GM18505 (cell line): ENCODE measurements around the gene KCNQ1.

Experiments used
- ATAC-seq: cut with Tn5 transposase; IDR thresholded peaks from one replicate; pipeline ENCODE4 v1.9.1; 2021; ENCODE audit not compliant: unreplicated experiment
- POLR2A ChIP-seq: IDR thresholded peaks from 4 replicates; pipeline ENCODE4 v1.6.1; 2011; ENCODE audit warnings: borderline replicate concordance; ENCODE audit not compliant: insufficient read depth, insufficient read length; ENCODE audit errors: extremely low read depth

The KCNQ1 gene

DNA sequence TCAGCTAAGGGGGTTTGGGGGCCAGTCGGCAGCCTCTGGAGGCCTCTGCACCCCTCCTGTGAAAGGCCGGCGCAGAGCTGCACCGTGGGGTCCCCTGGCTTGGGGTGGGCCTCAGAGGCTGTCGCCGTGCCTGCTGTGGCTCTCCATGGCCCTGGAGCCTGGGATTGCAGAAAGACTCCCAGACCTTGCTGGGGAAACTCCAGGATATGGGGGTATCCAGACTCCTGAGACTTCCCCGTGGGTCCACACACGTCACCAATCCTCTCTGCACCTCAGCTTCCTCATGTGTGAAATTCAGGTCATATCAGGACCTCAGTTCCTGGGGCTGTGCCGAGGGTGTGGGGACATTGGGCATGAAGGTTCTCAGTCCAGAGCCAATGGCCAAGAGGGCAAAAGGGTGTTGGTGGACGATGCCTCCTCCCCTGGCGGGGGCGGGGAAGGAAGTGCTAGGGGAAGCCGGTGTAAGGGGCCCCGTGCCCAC lies 97.1 kb downstream of the KCNQ1 start:
- TF ChIP-seq POLR2A: no peak
- no peak for ATAC-seq

DNA sequence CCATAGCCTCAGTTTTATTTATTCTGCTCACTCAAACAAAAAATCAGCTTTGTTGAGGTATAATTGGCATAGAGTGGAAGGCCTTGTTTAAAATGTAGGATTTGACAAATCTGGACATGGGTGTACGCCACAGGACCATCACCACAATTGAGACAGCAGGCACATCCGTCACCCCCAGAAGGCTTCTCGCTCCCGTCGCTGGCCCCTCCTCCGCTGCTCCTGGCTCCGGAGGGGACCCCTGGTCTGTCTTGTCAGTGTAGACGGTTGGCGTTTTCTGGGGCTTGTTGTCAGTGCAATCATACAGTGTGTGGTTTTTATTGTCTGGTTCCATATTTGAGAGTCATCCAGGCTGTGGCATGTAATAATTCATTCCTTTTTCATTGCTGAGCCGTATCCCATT lies 97.6 kb downstream of the KCNQ1 start:
- TF ChIP-seq POLR2A: no peak
- no peak for ATAC-seq

DNA sequence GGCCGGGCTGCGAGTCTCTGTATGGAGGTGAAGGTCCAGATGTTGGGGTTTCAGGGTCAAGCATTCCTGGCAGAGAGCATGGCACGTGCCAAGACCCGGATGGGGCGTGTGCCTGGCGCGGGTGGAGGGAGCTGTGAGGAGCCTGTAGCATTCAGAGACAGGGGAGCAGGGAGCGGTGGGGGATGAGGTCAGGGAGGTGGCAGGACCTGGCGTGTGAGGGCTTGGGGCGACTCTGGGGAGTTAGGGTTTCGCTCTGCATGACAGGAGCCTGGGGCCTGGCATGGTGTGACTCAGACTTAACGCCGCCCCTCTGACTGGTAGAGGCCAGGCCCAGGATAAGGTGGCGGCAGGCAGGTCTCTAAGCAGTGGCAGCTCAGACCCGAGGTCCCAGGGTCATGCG lies 103.0 kb downstream of the KCNQ1 start:
- TF ChIP-seq POLR2A: no peak
- no peak for ATAC-seq

DNA sequence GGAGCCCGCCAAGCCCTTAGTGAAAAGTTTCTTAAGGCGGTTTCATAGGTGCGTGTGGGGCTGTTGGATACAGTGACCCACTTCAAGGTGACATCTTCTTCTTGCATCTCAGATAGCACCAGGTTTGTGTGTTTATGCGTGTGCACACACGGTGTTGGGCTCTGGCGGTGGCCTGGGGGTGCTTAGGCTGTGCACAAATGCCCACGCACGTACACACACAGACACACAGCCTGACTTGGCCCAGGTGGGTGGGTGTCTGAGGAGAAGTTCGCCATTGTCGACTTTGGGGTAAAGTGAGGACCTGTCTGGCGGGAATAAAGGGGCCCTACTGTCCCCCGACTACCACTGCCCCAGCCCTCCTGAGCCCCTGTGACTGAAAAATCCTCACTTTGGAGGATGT lies 103.8 kb downstream of the KCNQ1 start:
- no peak for TF ChIP-seq POLR2A

DNA sequence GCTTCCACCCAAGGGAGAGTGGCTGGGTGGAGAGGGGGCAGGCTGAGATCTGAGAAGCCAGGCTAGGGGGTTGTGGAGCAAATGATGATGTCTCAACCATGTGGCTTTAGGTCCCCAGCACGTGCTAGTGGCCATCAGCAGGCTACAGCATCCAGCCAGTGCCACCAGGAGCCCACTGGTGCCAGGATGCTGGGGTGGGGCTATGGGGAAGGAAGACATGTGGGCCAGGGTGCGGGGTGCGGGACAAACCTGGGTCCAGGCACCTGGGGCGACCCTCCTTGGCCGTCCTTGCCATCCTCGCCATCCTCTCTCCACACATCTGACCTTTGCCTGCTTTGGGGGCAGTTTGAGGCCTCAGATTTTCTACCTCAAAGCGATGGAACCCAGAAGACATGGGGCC lies 104.3 kb downstream of the KCNQ1 start:
- no peak for ATAC-seq
- TF ChIP-seq POLR2A: no peak

More for the DNA sequence above, 103.8 kb downstream of the KCNQ1 start:
- no peak for ATAC-seq

DNA sequence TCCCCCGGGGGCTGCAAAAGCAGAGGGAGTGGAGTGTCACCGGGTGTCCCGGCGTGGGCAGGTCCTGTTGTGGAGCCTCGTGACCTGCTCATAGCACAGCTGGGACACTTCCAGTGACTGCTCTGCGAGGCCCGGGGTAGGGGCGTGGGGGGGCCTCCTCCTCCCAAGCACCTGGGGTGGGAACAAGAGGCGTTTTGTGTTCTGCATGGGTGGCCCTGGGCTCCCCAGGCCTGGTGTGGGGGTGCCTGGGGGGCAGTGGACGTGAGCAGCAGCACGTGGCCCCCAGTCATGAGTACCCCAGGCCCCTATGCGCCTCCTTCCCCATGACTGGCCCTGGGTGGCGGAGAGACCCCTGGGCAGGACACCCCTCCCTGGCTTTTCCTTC lies 104.7 kb downstream of the KCNQ1 start:
- no peak for TF ChIP-seq POLR2A
- no peak for ATAC-seq

DNA sequence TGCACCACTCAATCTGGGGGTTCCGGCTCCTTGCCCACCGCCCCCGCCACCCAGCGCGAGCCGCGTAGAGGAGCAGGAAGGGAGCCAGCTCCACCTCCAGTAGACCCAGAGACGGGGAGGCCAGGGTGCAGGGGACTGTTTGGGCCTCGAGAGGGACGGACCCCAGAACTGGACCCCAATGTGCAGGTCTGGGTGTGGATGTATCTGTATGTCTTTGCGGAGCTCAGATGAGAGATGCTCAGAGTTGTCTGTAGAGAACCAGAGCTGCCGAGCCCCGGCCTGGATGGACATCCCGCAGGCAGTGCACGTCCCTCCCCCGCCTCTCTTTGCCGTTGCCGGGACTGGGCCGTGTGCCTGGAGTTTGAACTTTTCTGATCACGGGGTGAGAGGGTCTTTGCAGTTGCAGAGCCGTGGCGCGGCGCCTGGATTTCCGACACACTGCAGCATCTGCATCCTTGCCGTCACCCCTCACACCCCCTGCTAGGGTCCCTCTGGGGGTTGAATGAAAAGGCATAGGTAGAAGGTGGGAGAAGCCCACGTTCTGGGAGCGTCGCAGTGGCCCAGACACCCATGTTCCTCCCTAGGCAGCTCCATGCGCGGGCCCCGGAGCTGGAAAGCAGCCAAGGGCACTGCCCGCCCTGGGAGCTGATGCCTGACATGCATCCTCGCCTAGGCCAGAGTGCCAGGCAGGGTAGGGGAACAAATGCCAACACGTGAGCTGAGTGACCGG lies 105.2 kb downstream of the KCNQ1 start:
- no peak for ATAC-seq
- TF ChIP-seq POLR2A: no peak

DNA sequence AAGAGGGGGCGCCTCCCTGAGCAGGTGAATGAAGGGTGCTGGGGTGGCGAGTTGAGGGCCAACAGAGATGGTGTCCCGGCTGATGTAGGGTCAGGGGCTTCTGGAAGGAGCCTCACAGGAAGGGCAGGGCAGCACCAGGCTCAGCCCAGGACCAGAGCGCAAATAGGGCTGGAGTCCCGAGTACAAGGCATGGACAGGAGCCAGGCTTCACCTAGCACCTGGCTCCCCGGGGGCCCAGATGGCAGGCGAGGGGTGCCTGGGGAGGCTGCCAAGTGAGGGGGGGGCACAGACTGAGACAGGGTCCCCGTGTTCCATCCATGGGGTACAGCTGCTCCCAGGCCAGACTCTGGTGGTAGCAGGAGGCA lies 105.8 kb downstream of the KCNQ1 start:
- ATAC-seq: no peak
- no peak for TF ChIP-seq POLR2A

DNA sequence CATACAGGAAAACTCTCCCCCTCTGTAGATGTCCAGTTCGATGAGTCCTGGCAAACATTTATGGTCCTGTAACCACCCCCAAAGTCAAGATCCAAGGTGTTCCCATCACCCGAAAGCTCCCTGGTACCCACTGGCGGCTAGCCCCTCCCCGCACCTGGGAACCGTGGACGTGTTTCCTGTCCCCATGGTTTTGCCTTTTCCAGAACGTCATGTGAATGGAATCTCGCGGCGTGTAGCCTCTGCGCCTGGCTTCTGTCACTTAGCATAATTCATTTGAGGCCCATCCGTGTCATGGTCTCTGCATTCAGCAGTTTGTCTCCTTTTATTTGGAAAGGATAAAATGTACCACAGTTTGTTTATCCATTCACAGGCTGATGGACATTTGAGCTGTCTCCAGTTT lies 106.3 kb downstream of the KCNQ1 start:
- TF ChIP-seq POLR2A: no peak
- no peak for ATAC-seq

DNA sequence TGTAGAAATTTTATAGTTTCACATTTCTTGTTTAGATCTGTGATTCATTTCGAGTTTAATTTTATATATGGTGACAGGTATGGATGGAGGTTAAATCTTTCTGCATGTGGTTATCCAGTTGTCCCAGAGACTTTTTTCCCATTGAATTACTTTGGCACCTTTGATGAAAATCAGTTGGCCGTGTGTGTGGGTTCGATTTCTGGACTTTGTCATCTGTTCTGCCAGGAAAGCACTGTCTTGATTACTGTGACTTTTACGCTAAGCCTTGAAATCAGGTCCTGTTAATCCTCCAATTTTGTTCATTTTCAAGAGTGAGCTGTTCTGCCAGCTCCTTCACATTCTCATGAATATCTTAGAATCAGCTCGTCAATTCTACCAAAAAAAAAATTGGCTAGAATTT lies 107.4 kb downstream of the KCNQ1 start:
- TF ChIP-seq POLR2A: no peak
- no peak for ATAC-seq

DNA sequence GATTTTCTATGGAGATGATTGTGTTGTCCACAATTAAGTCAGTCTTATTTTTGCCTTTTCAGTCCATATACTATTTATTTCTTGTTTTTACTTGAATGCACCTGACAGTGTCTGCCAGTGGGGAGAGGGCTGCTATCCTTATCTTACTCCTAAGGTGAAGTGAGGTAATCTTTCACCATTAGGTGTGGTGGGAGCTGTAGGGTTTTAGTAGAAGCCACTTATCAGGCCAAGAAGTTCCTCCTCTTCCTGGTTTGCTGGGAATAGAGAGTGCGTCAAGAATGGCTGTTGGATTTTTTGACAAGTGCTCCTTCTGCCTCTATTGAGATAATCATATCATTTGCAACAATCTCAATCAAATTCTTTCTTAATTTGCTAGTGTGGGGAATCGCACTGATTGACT lies 108.4 kb downstream of the KCNQ1 start:
- TF ChIP-seq POLR2A: no peak
- no peak for ATAC-seq

DNA sequence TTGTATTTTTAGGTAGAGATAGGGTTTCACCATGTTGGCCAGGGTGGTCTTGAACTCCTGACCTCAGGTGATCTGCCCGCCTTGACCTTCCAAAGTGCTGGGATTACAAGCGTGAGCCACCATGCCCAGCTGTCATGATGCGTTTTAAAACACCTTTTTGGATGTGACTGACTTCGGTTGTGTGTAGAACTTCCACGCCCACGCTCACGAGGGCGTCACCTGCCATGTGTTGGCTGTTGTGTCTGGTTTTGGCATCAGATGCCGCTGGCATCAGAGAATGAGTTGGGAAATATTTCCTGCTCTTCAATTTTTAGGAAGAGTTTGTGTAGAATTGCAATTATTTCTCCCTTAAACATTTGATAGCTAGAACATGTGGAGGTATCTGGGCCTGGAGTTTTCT lies 109.1 kb downstream of the KCNQ1 start:
- no peak for TF ChIP-seq POLR2A
- ATAC-seq: no peak

DNA sequence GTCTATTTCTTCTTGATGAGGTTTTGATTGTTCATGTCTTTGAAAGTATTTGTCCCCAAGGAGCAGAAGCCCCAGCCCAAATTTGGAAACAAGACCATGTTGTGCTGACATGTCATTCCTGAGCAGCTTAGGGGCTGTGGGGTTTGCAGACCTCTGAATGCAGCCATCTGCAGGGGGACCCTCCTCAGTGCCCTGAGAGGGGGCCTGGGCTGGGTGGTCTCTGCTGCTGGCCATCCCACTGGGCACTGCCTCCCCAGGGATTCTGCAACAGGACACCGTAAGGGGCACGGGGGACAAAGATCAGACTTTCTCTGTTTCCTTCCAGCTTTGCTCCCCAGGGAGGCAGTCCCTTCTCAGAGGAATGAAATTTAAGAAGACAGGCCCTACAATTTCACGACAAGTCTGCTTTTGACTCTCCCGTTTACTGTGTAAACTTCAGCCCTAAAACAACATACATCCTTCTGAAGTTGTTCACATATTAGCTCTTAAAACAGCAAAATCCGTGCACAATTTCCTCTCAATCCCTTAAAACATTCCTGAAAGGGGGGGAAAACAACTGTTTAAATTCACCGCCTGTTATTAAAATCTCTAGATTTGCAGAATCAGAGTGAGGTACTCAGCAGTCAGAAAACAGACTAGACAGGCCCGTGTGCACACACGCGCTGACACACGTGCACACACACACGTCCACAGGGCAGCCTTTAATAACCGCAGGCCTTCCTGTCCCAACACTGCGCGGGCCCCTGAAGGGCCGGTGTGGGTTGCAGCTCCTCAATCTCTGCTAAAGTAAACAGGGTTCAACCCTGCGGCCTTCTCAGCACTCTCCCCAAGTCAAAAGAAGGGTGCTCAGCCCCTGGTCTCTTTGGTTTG lies 109.8 kb downstream of the KCNQ1 start:
- ATAC-seq: no peak
- no peak for TF ChIP-seq POLR2A

DNA sequence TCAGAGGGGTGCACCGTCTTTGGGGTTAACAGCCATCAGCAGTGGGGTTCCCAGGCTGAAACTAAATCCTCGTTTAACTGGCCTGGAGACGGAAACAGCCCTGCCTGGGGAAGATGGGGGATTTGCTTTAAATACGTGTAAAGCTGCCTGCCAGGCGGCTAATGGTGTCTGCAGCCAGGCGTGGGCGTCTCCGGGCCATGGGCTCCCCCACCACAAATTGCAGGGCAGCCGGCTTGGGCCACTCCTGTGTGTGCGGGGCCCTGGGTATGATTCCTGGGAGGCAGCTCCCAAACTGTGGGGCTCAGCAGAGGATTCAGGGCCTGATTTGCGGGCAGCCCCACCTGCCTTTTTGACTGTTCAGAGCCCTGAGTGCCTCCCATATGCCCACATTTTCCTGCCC lies 110.5 kb downstream of the KCNQ1 start:
- no peak for ATAC-seq
- TF ChIP-seq POLR2A: no peak
